ENCODE data around the gene ANTXR1.
"Not testable (repeated sequence)": the region's sequence is repeated elsewhere in the genome, so short reads cannot be mapped to it uniquely, and the experiment has no call there.

The ANTXR1 gene

DNA sequence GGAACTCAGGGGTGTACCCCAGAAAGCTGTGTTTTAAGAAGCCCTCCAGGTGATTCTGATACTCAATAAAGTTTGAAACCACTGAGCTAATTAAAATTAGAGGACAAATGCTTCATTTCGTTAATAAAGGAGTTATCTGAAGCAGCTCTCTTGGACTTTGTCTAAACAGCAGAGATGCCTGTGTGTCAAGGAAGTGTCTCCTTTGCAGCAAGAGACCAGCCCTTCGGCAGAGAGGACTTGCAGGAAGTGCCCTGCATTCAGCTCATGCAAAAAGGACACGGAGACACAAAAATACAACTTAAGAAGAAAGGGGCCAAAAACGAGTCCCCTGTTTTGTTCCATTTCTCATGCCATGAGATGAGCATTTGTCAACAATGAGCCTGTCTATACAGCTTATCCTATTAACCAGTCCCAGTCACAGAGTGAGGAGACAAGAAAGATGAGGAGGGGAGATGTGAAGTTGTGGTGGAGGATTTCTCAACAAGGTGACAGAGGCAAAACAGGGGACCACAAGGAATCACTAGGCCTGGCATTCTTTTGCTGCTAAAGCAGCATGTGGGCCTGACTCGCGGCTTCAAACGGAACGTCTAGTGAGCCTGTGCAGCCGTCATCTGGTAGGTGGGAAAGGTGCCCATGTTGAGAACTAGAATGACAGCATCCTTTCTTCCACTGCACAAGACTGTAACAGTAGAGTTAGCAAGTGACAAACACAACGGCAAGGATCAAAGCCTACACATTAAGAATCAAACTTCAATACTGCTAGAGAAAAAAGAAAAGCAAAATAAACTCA is 152.3 kb downstream of the ANTXR1 start:
- DNase-seq (ENCODE audit: low read depth) = no peak

DNA sequence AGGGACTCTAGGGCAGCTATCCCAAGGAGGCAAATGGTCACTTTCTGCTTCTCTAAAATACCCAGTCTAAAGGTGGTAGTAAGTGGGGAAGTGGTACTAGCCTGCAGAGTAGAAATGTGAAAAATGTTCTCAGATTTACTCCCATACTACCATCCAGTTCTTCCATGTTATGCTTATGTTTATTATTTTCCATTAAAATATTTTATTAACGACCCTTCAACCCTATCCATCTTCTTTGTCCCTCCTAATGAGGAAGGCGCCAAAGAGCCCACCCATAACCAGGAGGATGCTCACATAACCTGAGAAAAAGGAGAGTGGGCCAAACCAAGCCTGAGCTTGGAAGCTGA is 153.5 kb downstream of the ANTXR1 start:
- no peak for DNase-seq (ENCODE audit: low read depth)

DNA sequence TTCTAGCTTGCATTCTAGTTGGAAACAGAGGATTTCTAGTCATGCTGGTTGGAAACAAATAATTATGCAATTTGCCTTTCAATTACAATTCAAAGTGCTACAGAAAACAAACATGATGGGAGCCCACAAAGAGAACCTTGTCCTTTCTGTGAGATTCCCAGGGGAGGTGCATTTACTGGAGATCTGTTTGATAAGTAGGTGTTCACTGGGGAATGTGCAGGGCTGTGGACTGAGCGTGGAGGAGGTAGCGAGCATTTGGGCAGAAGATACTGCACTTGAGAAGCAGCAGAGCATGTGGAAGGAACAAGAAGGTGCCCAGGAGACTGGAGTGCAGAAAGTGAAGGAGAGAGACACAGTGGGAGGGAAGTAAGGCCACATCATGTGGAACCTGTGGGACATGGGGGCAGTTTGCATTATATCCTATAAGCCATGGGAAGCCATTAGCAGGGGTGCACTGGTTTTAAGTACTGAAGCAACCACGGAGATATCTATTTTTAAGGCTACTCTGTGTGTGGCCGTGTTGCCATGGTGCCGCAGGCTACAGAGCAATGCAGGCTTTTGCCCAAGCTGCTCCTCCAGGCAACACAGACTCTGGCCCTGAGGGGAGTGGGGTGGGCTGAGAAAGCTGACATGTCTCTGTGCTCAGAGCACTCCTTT is 154.0 kb downstream of the ANTXR1 start:
- no peak for DNase-seq (ENCODE audit: low read depth)

DNA sequence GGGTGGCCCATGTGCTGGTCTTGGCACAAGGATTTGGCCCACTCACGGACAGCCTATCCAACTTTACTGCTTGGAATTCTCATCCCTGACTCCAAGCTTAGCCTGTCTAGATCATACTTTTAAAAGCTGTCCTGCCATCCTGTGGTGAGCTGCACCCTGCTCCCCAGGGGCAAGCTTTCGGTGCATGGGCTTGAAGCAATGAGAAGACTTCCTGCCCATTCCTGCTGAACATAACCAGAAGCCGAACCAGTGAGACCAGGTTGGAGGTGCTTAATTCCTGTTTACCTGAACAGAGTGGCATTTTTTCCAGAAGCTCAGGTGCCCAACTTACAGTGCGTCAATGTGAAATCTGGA is 154.5 kb downstream of the ANTXR1 start:
- DNase-seq (ENCODE audit: low read depth) = no peak

DNA sequence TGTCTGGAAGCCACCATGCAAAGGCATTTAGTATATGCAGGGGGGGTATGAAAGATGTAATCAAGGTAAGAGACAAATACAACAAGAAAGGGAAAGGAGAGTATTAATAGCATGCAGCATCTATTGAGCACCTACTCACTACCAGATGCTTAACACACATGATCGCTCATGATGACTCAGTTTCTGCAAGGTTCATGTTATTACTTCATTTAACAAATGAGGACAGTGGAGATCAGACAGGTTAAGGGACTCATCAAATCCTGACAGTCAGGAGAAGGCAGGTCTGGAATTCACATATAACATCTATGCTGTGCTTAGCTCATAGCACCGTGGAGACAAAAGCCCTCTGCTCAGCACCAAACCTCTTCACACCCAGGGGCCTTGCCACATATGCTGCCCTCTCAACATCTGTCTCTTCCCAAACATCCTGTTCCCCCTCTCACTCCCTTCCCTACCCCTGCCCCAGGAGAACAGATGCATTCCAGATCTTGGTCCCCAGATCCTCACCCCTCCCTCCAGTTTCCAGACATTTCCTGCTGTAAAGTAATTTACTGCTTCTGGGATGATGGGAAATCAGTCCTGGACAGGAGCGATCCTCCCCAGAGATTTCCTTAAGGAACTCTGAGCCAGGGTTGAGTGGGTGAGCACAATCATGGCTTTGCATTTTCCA is 155.3 kb downstream of the ANTXR1 start:
- DNase-seq (ENCODE audit: low read depth) = no peak

DNA sequence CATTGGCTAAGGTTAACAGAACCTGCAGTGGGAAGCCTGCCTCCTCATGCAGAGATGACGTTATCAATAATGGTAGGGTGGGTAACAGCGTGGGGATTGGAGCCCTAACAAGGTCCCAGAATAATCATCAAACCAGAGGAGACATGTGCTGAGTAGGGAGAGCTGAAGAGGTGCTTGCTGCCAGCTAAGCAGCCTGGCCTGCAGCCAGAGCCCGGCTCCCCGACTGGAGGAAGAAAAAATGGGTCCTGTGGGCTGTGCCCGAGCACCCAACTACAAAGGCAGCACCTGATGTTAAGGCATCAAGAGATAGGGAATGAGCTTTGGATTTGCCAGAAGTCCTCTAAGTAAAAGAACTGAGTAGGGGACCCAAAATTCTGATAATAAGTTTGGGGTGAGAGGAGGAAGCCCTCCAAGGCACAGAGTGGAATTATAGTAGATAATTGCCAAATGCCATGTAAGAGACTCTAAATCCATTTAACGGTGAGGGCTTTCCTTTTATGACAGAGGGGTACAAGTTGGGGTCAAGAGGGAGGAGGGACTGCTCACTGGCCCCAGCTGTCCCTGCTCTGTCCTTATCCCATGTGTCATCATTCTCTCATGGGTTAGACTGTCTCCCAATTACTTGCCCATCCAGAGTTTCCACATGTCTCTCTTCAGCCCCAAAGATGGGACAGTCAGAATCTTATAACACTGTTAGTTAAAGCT is 156.1 kb downstream of the ANTXR1 start:
- no peak for DNase-seq (ENCODE audit: low read depth)

DNA sequence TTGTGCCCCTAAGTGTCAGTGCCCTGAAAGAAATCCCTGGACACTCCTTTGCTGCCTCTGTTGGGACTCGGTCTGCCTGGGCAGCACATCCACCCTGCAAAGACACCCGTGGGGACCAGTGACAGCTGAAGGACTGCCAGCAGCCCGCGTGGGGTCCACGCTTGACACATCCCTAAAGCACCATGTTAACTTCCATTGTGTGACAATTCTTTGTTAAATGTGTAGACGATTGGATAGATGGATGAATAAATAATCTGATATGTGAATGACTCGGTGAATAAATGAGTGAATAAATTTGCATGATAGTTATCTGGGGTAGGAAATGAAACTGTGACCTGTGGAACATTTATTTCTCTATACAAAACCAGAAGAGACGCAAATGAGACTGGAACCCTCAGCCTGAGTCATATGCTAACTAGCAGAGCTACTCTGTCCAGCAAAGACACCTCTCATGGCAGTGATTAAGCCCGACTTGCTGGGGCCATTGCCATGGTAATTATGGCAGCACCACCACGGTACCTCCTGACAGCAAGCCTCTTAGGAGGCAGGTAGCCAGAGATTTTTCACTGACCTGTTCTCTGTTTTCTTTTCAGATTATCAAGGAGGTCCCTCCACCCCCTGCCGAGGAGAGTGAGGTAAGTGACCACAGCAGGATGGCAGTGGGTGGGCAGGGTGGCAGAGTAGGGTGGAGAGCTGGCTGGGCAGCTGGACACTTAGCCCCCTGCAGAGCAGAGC is 156.8 kb downstream of the ANTXR1 start:
- no peak for DNase-seq (ENCODE audit: low read depth)

DNA sequence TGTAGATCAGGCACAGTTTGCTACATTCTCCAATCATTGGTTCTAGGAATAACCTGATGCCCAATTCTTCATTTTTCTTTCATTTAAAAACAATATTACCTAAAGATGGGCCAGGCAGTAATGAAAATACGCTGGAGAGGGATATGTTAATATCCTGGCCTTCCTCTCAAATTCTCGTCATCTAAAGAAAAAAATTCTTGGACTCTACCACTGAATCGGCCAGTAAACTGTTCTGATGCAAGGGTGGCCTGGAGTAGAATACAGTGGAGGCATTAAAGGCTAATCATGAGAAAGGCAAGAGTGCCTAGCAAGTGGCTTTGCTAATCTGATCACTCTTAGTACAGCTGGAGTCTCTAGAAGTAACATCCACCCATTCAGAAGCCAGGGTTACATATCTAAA is 157.7 kb downstream of the ANTXR1 start:
- DNase-seq (ENCODE audit: low read depth) = no peak

DNA sequence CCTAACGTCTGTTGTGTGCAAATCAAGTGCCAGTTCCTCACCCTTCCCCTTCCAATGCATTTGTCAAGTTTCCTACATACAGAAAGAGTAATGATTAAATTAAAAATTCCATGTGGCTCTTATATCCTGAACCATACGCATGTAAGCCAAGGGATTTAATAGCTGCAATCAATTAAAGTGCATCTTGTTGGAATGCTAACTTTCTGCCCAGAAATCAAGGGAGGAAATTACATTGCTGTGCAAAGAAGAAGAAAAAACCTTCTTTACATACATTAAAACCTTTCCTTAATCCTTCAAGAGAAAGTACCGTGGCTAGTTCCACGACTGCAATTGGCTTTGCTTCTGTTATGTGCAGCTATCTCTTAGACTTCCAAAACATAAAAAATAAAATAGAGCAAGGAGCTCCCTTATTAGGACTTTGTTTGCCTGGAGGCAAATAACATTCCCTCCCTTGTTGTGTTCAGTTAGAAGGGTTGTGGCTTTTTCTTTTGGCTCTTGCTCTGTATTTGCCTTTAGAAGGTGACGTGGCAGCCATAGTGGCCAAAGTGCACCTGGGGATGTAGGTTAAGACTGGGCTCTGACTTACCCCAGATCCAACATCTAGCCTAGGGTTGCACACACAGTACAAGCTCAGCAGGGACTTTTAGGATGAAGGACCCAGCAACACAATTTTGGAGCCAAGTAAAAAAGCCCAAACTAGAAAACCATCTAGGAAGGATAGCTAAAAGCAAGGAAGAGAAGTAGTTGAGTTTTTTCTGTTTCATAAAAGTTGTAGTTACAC is 158.3 kb downstream of the ANTXR1 start:
- no peak for DNase-seq (ENCODE audit: low read depth)

DNA sequence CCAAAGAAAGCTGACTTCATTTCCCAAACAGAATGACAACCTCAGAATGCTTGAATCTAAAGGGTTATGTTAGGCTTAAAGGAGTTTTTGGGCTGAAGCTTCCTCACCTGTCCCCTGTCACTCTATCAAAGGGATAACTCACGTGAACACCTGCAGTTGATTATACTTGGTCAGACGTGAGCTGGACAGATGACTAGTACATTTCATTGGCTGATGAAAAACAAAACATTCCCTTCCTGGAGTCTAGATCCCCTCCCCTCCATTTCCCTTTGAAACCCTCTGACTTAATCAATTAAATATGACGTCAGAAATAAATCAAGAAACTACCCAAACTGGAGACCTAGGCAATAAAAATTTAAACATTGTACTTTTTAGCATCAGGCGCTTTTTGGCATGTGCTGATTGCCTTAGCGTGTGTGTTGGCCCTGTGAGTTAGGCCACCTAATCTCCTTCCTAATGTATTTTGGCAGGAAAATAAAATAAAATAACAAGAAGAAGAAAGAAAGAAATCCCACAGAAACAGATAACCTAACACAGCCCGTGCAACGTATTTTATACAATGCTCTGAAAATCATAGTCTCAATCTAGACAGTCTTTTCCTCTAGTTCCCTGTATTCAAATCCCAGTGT is 159.0 kb downstream of the ANTXR1 start:
- no peak for DNase-seq (ENCODE audit: low read depth)

DNA sequence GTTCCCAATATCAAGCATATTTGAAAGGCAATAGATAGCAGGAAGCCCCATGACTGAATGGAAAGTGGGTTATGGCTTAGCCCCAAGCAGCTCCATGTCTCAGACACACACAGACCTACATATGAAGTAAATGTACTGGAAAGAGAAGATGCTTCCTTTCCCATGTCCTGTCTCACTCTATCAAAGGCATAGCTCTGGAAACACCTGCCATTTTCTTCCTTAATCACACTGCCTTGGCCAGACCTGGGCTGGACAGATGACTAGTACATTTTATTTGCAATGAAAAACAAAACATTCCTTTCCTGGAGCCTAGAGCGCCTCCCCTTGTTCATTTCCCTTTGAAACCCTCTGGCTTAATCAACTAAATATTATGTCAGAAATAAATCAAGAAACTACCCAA is 160.7 kb downstream of the ANTXR1 start:
- no peak for DNase-seq (ENCODE audit: low read depth)

DNA sequence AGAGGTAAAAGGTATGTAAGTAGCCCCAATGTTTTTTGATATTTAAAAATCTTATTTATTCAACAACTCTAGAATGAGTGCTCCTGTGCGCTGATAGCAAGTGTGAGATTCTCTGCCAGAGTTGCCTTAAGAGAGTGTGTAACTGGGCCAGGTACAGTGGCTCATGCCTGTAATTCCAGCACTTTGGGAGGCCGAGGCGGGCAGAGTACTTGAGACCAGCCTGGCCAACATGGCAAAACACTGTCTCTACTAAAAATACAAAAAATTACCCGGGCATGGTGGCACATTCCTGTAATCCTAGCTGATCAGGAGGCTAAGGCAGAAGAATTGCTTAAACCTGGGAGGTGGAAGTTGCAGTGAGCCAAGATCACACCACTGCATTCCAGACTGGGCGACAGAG is 161.2 kb downstream of the ANTXR1 start:
- not testable (repeated sequence) for DNase-seq (ENCODE audit: low read depth)

DNA sequence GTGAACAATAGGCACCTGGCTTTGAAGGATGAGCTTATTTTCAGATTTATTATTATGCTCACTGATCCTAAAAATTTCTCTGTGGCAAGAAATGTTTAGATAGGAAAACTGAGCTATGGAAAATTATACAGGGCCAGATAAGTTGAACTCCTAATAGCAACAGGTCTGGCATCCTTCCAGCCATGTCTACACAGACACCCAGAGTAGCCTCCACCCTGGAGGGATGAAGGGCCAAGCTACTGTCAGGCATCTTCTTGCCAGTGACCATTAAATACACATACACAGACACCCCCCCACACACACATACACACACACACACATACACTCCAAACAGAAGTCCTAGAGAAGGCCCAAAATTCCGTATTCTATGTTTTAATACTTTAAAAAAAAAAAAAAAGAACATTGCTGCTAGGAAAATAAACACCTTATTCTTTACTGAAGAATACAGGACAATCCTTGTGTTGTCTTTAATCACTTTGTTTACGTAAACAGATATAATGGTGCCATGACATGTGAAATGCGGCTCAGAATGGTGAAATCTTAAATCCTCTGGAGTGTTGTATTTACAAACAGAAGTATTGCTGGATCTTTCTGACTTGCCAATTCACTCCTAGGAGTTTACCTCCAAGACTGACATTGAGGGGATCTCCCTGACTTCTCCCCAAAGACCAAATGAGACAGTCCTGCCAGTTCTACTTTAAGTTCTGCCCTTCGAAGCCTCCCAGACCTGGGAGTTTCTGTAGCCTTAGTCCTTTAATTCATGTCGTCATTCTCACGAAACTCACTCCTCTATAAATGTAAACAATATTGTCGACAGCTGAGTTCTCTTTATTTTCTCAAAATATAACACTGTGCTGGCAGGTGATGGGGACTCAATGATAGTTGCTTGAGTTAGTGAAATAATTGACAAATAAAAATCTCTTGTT is 163.1 kb downstream of the ANTXR1 start:
- no peak for DNase-seq (ENCODE audit: low read depth)

DNA sequence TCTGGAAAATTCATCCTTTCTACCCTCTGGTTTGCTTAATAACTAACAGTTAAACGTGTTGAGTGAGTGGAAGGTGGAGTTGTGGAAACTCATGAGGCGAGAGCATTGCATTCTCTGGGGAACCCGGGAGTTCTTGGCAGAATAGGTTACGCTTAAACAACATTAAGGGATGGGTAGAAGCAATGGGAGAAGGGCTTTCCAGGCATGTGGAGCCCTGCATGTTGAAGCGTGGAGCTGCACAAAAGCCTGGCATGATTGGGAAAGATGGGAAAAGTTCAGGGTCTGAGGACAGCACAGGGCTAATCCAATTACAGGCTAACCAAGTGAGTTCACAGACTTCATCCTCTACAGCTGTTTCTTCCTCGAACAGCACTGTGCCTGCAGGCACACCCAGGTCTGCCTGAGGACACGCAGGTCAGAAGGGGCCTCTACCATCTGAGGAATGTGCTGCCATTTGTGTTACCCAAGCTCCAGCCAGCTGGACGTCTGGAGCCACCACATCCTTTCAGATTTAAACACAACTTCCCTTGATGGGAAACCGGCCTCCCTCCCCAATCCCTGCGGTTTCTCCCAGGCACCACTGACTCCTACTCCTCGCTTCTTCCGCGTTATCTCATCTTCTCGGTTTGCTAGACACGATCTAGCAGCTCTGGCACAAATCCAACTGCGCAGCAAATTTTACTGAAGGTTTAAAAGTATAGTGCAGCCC is 164.2 kb downstream of the ANTXR1 start:
- DNase-seq (ENCODE audit: low read depth) = no peak

DNA sequence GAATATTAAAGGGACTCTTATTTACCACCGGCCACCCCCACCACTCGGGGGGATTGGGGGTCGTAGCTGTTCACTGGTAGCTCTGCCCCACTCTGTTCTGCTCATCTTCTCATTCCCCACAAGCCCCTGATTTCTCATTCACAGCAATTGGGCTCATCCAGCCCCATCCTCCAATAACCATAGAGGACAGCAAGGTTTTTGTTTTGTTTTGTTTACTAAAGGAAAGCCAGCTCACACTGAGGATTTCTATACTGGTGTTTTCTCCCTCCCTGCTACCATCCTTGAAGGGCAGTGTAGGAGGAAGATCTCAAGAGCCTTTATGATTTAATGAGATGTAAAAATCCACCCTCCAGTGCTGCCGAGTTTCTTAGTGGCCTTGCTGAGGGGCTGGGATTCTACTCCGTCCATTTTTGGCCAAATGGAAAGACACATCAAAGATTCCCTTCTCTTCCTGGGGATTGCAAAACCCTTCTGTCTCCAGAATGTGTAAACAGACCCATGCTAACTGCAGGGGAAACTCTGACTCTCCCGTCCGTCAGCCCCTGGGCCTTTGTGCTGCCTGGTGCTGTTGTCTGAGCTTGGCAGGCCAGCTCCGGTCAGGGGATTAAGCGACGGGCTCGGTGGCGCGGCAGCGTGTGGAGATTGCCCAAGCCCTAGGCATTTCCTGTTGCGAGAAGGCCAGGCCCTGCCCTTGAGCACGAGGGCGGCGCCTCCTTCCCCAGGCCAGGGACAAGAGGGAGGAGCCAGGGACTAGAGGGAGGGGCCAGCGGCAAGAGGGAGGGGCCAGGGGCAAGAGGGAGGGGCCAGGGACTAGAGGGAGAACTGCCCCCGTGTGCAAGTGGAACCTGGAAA is 165.0 kb downstream of the ANTXR1 start:
- DNase-seq (ENCODE audit: low read depth) = no peak

DNA sequence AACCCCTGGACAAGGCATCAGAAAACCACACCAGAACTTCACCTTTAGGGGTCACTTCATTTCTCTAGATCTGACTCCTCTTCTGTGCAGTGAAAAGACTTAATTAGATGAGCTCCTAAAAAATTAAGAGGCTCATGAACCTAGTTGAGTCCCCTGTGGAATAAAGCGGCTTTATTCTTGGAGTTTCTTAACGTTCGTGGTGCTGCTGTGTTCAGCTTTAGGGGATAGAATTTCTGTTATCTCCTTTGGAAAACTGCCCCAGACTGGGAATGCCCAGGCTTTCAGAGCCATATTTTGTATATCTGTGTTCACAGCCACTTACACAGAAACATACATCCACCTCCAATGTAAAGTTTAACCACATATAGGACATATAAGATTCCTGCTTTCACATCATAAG is 165.8 kb downstream of the ANTXR1 start:
- no peak for DNase-seq (ENCODE audit: low read depth)

DNA sequence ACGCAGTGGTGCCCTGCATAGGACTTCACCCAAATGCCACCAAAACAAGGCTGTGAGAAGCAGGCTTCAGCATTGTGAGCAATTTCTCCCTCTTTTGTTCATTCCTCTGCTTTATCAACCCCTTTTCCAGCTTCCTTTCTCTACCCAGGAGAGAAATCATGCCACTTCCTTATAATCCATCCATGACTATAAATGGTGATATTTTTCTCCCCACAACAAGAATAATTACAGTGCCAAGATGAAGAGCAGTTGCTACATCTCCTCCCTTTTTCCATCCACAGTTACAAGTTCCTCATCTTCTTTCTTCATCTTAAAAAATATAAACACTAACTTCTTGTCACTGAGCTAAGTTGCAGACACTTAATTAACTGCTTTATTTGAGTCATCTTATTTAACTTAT is 167.2 kb downstream of the ANTXR1 start:
- no peak for DNase-seq (ENCODE audit: low read depth)

DNA sequence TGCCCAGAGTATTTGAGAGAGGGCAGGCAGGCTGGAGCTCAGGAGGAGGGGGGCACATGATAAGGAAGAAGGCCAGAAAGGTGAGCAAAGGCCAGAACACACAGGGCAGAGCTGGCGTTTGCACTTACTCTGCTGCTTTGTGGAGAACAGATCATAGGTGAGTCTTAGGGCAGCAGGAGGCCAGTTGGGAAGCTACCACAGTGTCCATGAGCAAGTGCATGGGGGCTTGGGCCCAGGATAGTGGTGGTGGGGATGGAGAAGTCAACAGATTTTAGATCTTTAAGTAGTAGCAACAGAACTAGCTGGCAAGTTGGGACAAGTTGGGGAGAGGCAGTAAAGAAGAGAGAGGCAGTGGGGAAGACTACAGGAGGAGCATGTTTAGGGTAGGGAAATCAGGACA is 168.0 kb downstream of the ANTXR1 start:
- DNase-seq (ENCODE audit: low read depth) = no peak
